Right lobe of liver (tissue), 6 donors: ENCODE data around the gene DPYSL3. TPM values are rescaled to one million over a fixed set of nuclear protein-coding genes. Genes with fewer than 3 reads are reported as not detected.

ENCODE experiments used
- ATAC-seq, 4 donors: fragments of 200-7000 bp; cut with Tn5 transposase; one replicate each; pipeline ENCODE4 v1.9.1; 2020; ENCODE audit warnings: mild to moderate bottlenecking in 4 of 4, moderate library complexity in 4 of 4
- DNase-seq, 3 donors: peaks; one replicate each; pipeline ENCODE4 v3.0.0-alpha.2; 2020
- H3K27ac ChIP-seq, 3 donors: fragments of 200-600 bp; one replicate each; pipeline ENCODE4 v1.8.0; 2022
- H3K27me3 ChIP-seq, 2 donors: fragments of 200-600 bp; one replicate each; pipeline ENCODE4 v1.8.0; 2022
- H3K36me3 ChIP-seq, 4 donors: fragments of 200-600 bp; sonication (generic) in 1 of 4; one replicate each; pipeline versions ENCODE4 v1.5.1 to v1.8.0; 2017 to 2022; ENCODE audit warnings: control low read depth in 1 of 4
- H3K4me1 ChIP-seq, 4 donors: fragments of 200-600 bp; sonication (generic) in 1 of 4; one replicate each; pipeline versions ENCODE4 v1.5.1 to v1.8.0; 2017 to 2022; ENCODE audit warnings: control low read depth in 1 of 4
- H3K4me3 ChIP-seq, 3 donors: fragments of 200-600 bp; one replicate each; pipeline ENCODE4 v1.8.0; 2022
- H3K9me3 ChIP-seq, 4 donors: fragments of 200-600 bp; sonication (generic) in 1 of 4; one replicate each; pipeline versions ENCODE4 v1.5.1 to v1.8.0; 2017 to 2022; ENCODE audit warnings: control low read depth in 1 of 4
- CTCF ChIP-seq, 4 donors: fragments of 200-600 bp in 3 of 4; fragments of 450-650 bp in 1 of 4; IDR thresholded peaks; one replicate each; pipeline versions ENCODE4 v1.5.1 to v1.8.0; 2016 to 2022; ENCODE audit warnings: antibody characterized with exemption in 4 of 4, mild to moderate bottlenecking in 2 of 4
- POLR2A ChIP-seq: fragments of 450-650 bp; IDR thresholded peaks from one replicate; pipeline ENCODE4 v1.6.1; 2017; ENCODE audit warnings: antibody characterized with exemption, mild to moderate bottlenecking
- WGBS: methylation state at CpG from one replicate; pipeline ENCODE4 v1.1.6; 2018; ENCODE audit warnings: low coverage, low lambda C conversion rate; ENCODE audit not compliant: insufficient coverage; ENCODE audit errors: missing lambda C conversion rate; 5-methylcytosine and 5-hydroxymethylcytosine counted together
- intact Hi-C, 2 donors: fragments of 100-400 bp; cut with DNase I; formaldehyde crosslinking; loops; one replicate each; pipeline versions ENCODE4 v1.11.2 to v1.14.1; 2022
- total RNA-seq, 6 experiments: library from RNA; depleted of rRNA in 2 of 6; stranded (reverse); fragments of >200 nt in 2 of 6; fragmentation: NEBNext Ultra II Directional in 3 of 6; extraction: Animal tissue kit (Norgen Biotek cat#: 25700) in 3 of 6; gene quantifications; one replicate each; pipeline versions ENCODE4 v1.1.0 to v1.2.4, GENCODE V29; 2016 to 2023
- donor health status: DM: no; HTN: yes; CAD: no.
- donor health status: DM: no; HTN: no; CAD: no.
- donor health status: DM: no; HTN: no; CAD: no.
- donor health status: DM: no; HTN: yes; CAD: no.
- donor health status: DM: no; HTN: yes; CAD: no.

DPYSL3 gene
- total RNA-seq, 6 experiments from 2014 or later = 1.4 to 3.8 (median 2.3) TPM

- WGBS = 75% methylated on average over 1 of the region's 1 CpG
- DNase-seq (no peak), ATAC-seq (no peak)
- no peaks in the 10 kb centered on the region for H3K36me3 ChIP-seq
- TF ChIP-seq POLR2A (no peak), CTCF (IDR thresholded peaks at IDR 0.05) (no peak)
- intact Hi-C loops = no loop called here
- no peak overlapping the region for H3K27ac ChIP-seq
- H3K4me1 ChIP-seq = peaks cover 0 to 3% (median 0%) of the 10 kb centered on the region in 4 donors
- no peaks in the 10 kb centered on the region for H3K9me3 ChIP-seq
- H3K27me3 ChIP-seq = no peaks in the 10 kb centered on the region
- no peak overlapping the region for H3K4me3 ChIP-seq
Observed at GRCh38 chr5:147481376-147481775, 28.5 kb downstream of the DPYSL3 start.

GRCh38 chr5:147479949-147480348 is 29.9 kb downstream of the DPYSL3 start:
- WGBS = 70% methylated on average over 6 of the region's 6 CpGs
- Histone ChIP-seq H3K27ac (no peak overlapping the region), H3K4me3 (no peak overlapping the region), H3K9me3 (no peaks in the 10 kb centered on the region), H3K4me1 (peaks cover 0 to 3% (median 0%) of the 10 kb centered on the region in 4 donors), H3K27me3 (no peaks in the 10 kb centered on the region), H3K36me3 (no peaks in the 10 kb centered on the region)
- intact Hi-C loops = no loop called here
- DNase-seq = no peak
- no peak for ATAC-seq
- no peak for TF ChIP-seq CTCF (IDR thresholded peaks at IDR 0.05)
- TF ChIP-seq POLR2A = no peak

GRCh38 chr5:147479444-147479843 is 30.4 kb downstream of the DPYSL3 start:
- H3K4me3 ChIP-seq = no peak overlapping the region
- peaks cover 0 to 3% (median 0%) of the 10 kb centered on the region in 4 donors for H3K4me1 ChIP-seq
- H3K27ac ChIP-seq = no peak overlapping the region
- H3K36me3 ChIP-seq = no peaks in the 10 kb centered on the region
- no peak for TF ChIP-seq CTCF (IDR thresholded peaks at IDR 0.05)
- no peak for TF ChIP-seq POLR2A
- H3K9me3 ChIP-seq = no peaks in the 10 kb centered on the region
- DNase-seq (no peak), ATAC-seq (no peak)
- H3K27me3 ChIP-seq = no peaks in the 10 kb centered on the region
- intact Hi-C loops = no loop called here

- H3K4me1 ChIP-seq = no peaks in the 10 kb centered on the region
- no peak for TF ChIP-seq CTCF (IDR thresholded peaks at IDR 0.05)
- TF ChIP-seq POLR2A = no peak
- no peaks in the 10 kb centered on the region for H3K9me3 ChIP-seq
- no peaks in the 10 kb centered on the region for H3K27me3 ChIP-seq
- ATAC-seq (no peak), DNase-seq (no peak)
- intact Hi-C loops = no loop called here
- no peaks in the 10 kb centered on the region for H3K36me3 ChIP-seq
- no peak overlapping the region for H3K27ac ChIP-seq
- 59% methylated on average over 1 of the region's 1 CpG for WGBS
- no peak overlapping the region for H3K4me3 ChIP-seq
Observed at GRCh38 chr5:147474140-147474539, 35.7 kb downstream of the DPYSL3 start.
